Pons (tissue), 1 donor: ENCODE results near the gene TYW1B.
"Not testable (repeated sequence)": the region's sequence is repeated elsewhere in the genome, so short reads cannot be mapped to it uniquely, and the experiment has no call there.

Experiments
- DNase-seq: peaks from one replicate; pipeline ENCODE4 v3.0.0-alpha.2; 2016; ENCODE audit warnings: low spot score

TYW1B gene

GRCh38 chr7:72754312-72754711 lies 73.7 kb downstream of the TYW1B start:
- no peak for DNase-seq

- no peak for DNase-seq
These were observed 74.2 kb downstream of the TYW1B start for GRCh38 chr7:72753781-72754180.

- DNase-seq = not testable (repeated sequence)
These were observed 74.8 kb downstream of the TYW1B start for GRCh38 chr7:72753229-72753628.

GRCh38 chr7:72751978-72752377 lies 76.0 kb downstream of the TYW1B start:
- no peak for DNase-seq

- no peak for DNase-seq
These were observed 76.6 kb downstream of the TYW1B start for GRCh38 chr7:72751378-72751777.

- DNase-seq = not testable (repeated sequence)
These were observed 79.4 kb downstream of the TYW1B start for GRCh38 chr7:72748649-72749048.

GRCh38 chr7:72744244-72744926 lies 83.6 kb downstream of the TYW1B start:
- DNase-seq = not testable (repeated sequence)

- not testable (repeated sequence) for DNase-seq
These were observed 84.2 kb downstream of the TYW1B start for GRCh38 chr7:72743801-72744200.

GRCh38 chr7:72739716-72740115 lies 88.3 kb downstream of the TYW1B start:
- DNase-seq = not testable (repeated sequence)

- not testable (repeated sequence) for DNase-seq
These were observed 92.1 kb downstream of the TYW1B start for GRCh38 chr7:72735855-72736254.

GRCh38 chr7:72730815-72731214 lies 97.2 kb downstream of the TYW1B start:
- not testable (repeated sequence) for DNase-seq

- not testable (repeated sequence) for DNase-seq
These were observed 97.6 kb downstream of the TYW1B start for GRCh38 chr7:72730384-72730783.

GRCh38 chr7:72729130-72729529 lies 98.9 kb downstream of the TYW1B start:
- DNase-seq = not testable (repeated sequence)

- DNase-seq = not testable (repeated sequence)
These were observed 105.3 kb downstream of the TYW1B start for GRCh38 chr7:72722694-72723093.

- not testable (repeated sequence) for DNase-seq
These were observed 107.1 kb downstream of the TYW1B start for GRCh38 chr7:72720890-72721289.

GRCh38 chr7:72717252-72717774 lies 110.7 kb downstream of the TYW1B start:
- DNase-seq = not testable (repeated sequence)

GRCh38 chr7:72711927-72712326 lies 116.1 kb downstream of the TYW1B start:
- not testable (repeated sequence) for DNase-seq

GRCh38 chr7:72710983-72711382 lies 117.0 kb downstream of the TYW1B start:
- no peak for DNase-seq

GRCh38 chr7:72709909-72710308 lies 118.1 kb downstream of the TYW1B start:
- DNase-seq = no peak

GRCh38 chr7:72708371-72709050 lies 119.5 kb downstream of the TYW1B start:
- not testable (repeated sequence) for DNase-seq

GRCh38 chr7:72706521-72706920 lies 121.5 kb downstream of the TYW1B start:
- DNase-seq = no peak

GRCh38 chr7:72705693-72706092 lies 122.3 kb downstream of the TYW1B start:
- DNase-seq = not testable (repeated sequence)

GRCh38 chr7:72704894-72705293 lies 123.1 kb downstream of the TYW1B start:
- no peak for DNase-seq
